Nucleus accumbens (tissue), 56 donors: ENCODE data around the gene OGN.
"Not testable (repeated sequence)": the region's sequence is repeated elsewhere in the genome, so short reads cannot be mapped to it uniquely, and the experiment has no call there.

Experiments used
- DNase-seq, 56 donors: peaks; one replicate each; lab custom pipeline; 2025; lab: John Stamatoyannopoulos, UW

The OGN gene

GRCh38 chr9:92404042-92404836 is at the start of gene OGN:
TSS of gene OGN (minus strand) at chr9:92404578. CDS start at chr9:92403407, 1,171 bp downstream.
- no peak for DNase-seq

- no peak for DNase-seq
Observed at GRCh38 chr9:92446536-92446935, 42.2 kb upstream of the OGN start.

GRCh38 chr9:92444841-92445240 is 40.5 kb upstream of the OGN start:
- DNase-seq = no peak

GRCh38 chr9:92440751-92441046 is 36.3 kb upstream of the OGN start:
- no peak for DNase-seq

GRCh38 chr9:92439921-92440750 is 35.8 kb upstream of the OGN start:
- no peak for DNase-seq

GRCh38 chr9:92438900-92439526 is 34.6 kb upstream of the OGN start:
- no peak for DNase-seq

- DNase-seq = no peak
Observed at GRCh38 chr9:92435263-92435662, 30.9 kb upstream of the OGN start.

GRCh38 chr9:92432972-92433548 is 28.7 kb upstream of the OGN start:
- DNase-seq = no peak

- DNase-seq = no peak
Observed at GRCh38 chr9:92432350-92432749, 28.0 kb upstream of the OGN start.

- no peak for DNase-seq
Observed at GRCh38 chr9:92429836-92430235, 25.5 kb upstream of the OGN start.

GRCh38 chr9:92426501-92427145 is 22.2 kb upstream of the OGN start:
- no peak for DNase-seq

- no peak for DNase-seq
Observed at GRCh38 chr9:92425474-92425873, 21.1 kb upstream of the OGN start.

- no peak for DNase-seq
Observed at GRCh38 chr9:92424340-92424739, 20.0 kb upstream of the OGN start, which contains the start of gene OMD. TSS of gene OMD (minus strand) at chr9:92424471. CDS start at chr9:92417558, 6,913 bp downstream.

- DNase-seq = no peak
Observed at GRCh38 chr9:92423612-92424011, 19.2 kb upstream of the OGN start.

- no peak for DNase-seq
Observed at GRCh38 chr9:92422611-92423338, 18.4 kb upstream of the OGN start.

GRCh38 chr9:92414566-92414965 is 10.2 kb upstream of the OGN start:
- DNase-seq = no peak

- DNase-seq = not testable (repeated sequence)
Observed at GRCh38 chr9:92411157-92411556, 6.8 kb upstream of the OGN start.

GRCh38 chr9:92408747-92409478 is 4.5 kb upstream of the OGN start:
- no peak for DNase-seq

- no peak for DNase-seq
Observed at GRCh38 chr9:92407818-92408217, 3.4 kb upstream of the OGN start.
